ENCODE results near the gene MAGEF1.

- TF ChIP-seq POLR2A (IDR thresholded peaks at IDR 0.05) = no peak
- TF ChIP-seq CTCF (IDR thresholded peaks at IDR 0.05) = no peak
- no peak for TF ChIP-seq EP300 (IDR thresholded peaks at IDR 0.05; ENCODE audit: low read depth)
- no peak for TF ChIP-seq POLR2AphosphoS5 (IDR thresholded peaks at IDR 0.05)
Measured at GRCh38 chr3:184665101-184665500, 46.8 kb downstream of the MAGEF1 start.

Data from transverse colon (tissue), 4 donors.